Pancreas (tissue), 10 donors: Measurements from ENCODE around the gene POLR1H. TPM values are rescaled to one million over a fixed set of nuclear protein-coding genes. Genes with fewer than 3 reads are reported as not detected.
A peak's percentile ranks its signal among the peaks of the same experiment; 100 is the strongest.

Experiments used
- ATAC-seq, 4 donors: fragments of 200-7000 bp; cut with Tn5 transposase; one replicate each; pipeline versions ENCODE4 v1.8.0 to v1.9.1; 2020; ENCODE audit warnings: mild to moderate bottlenecking in 4 of 4, moderate library complexity in 4 of 4
- DNase-seq, 6 donors: peaks; one replicate each; pipeline ENCODE4 v3.0.0-alpha.2; 2020
- FAIRE-seq: peaks from 2 replicates; lab custom pipeline; 2012; peaks lifted over from hg19 to GRCh38; lab: Jason Lieb, UNC
- H3K27ac ChIP-seq, 4 donors: fragments of 200-600 bp; sonication (generic); 1 replicate in 3 of 4; 2 replicates in 1 of 4; pipeline versions ENCODE4 v1.5.0 to v1.8.0; 2020
- H3K27me3 ChIP-seq, 4 donors: fragments of 200-600 bp; one replicate each; pipeline ENCODE4 v1.8.0; 2021
- H3K36me3 ChIP-seq, 3 donors: fragments of 200-600 bp; sonication (generic) in 1 of 3; one replicate each; pipeline versions ENCODE4 v1.5.0 to v1.8.0; 2020 to 2021
- H3K4me1 ChIP-seq, 3 donors: fragments of 200-600 bp; one replicate each; pipeline ENCODE4 v1.8.0; 2021
- H3K4me3 ChIP-seq, 4 donors: fragments of 200-600 bp; sonication (generic) in 2 of 4; one replicate each; pipeline versions ENCODE4 v1.5.0 to v1.8.0; 2020 to 2021
- H3K9me3 ChIP-seq, 4 donors: fragments of 200-600 bp; one replicate each; pipeline ENCODE4 v1.8.0; 2021
- WGBS, 2 donors: extraction: QIAGEN DNeasy Blood & Tissue Kit; methylation state at CpG; one replicate each; pipeline ENCODE4 v1.1.7; 2013; 5-methylcytosine and 5-hydroxymethylcytosine counted together
- intact Hi-C, 3 donors: fragments of 100-400 bp; cut with DNase I; formaldehyde crosslinking; loops; one replicate each; pipeline versions ENCODE4 v1.11.1 to v1.14.2; 2022
- polyA plus RNA-seq, 2 donors: library from polyadenylated mRNA; stranded (reverse); fragments of 200-250 nt; gene quantifications; one replicate each; pipeline ENCODE4 v1.2.3, GENCODE V29; 2013
- total RNA-seq, 6 donors: library from RNA; stranded (reverse); fragmentation: NEBNext Ultra II Directional in 4 of 6; extraction: Animal tissue kit (Norgen Biotek cat#: 25700) in 4 of 6; gene quantifications; one replicate each; pipeline versions ENCODE4 v1.2.1 to v1.2.4, GENCODE V29; 2021 to 2023
- TF ChIP-seq, protein P1 (sequence below), 4 donors: fragments of 200-600 bp; sonication (generic) in 3 of 4; IDR thresholded peaks; one replicate each; pipeline versions ENCODE4 v1.5.0 to v1.8.0; 2021; ENCODE audit warnings: antibody characterized with exemption in 4 of 4
- donor health status: healthy with polysubstance abuse.
- donor health status: DM: no; HTN: no; CAD: no; lungs with moderate emphysema.
- donor health status: DM: no; HTN: no; CAD: no.
- donor health status: control.
- donor health status: control.
- donor health status: Bipolar disorder and iron deficiency.
- donor health status: DM: yes; HTN: yes; CAD: no.
- donor health status: DM: no; HTN: no; CAD: no.
- donor health status: DM: no; HTN: no; CAD: no.
- donor health status: DM: yes; HTN: yes; CAD: no.

The POLR1H gene
- total and polyA plus RNA-seq, 8 donors = 12.5 to 29.8 (median 14.0) TPM

DNA sequence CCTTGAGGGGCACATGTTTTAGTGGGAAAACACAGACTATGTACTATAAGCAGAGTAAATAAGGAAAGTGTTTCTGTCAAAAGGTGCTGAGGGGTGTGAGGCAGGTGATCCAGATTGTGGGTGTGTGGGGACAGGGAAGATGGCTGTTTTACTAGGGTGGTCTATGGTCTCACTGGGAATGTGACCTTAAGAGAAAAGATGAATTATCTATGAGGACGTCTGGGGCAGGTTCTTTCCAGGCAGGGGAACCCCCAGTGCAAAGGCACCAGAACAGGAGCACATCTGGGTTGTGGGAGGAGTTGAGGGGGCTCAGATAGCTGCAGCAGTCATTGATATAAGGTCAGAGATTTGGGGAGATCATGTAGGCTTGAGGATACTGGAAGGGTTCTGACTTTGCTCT is 18.2 kb upstream of the POLR1H start:
- H3K4me1 ChIP-seq = no peaks in the 10 kb centered on the region
- TF ChIP-seq, protein P1, sequence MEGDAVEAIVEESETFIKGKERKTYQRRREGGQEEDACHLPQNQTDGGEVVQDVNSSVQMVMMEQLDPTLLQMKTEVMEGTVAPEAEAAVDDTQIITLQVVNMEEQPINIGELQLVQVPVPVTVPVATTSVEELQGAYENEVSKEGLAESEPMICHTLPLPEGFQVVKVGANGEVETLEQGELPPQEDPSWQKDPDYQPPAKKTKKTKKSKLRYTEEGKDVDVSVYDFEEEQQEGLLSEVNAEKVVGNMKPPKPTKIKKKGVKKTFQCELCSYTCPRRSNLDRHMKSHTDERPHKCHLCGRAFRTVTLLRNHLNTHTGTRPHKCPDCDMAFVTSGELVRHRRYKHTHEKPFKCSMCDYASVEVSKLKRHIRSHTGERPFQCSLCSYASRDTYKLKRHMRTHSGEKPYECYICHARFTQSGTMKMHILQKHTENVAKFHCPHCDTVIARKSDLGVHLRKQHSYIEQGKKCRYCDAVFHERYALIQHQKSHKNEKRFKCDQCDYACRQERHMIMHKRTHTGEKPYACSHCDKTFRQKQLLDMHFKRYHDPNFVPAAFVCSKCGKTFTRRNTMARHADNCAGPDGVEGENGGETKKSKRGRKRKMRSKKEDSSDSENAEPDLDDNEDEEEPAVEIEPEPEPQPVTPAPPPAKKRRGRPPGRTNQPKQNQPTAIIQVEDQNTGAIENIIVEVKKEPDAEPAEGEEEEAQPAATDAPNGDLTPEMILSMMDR (IDR thresholded peaks at IDR 0.05) = no peak
- intact Hi-C loops = no loop called here
- H3K9me3 ChIP-seq = no peaks in the 10 kb centered on the region
- H3K27me3 ChIP-seq = no peaks in the 10 kb centered on the region
- DNase-seq (no peak), FAIRE-seq (no peak), ATAC-seq (no peak)
- H3K36me3 ChIP-seq = no peaks in the 10 kb centered on the region
- no peak overlapping the region for H3K27ac ChIP-seq
- 21 to 30% methylated on average over 1 of the region's 1 CpG for WGBS, 2 donors
- H3K4me3 ChIP-seq = no peak overlapping the region

DNA sequence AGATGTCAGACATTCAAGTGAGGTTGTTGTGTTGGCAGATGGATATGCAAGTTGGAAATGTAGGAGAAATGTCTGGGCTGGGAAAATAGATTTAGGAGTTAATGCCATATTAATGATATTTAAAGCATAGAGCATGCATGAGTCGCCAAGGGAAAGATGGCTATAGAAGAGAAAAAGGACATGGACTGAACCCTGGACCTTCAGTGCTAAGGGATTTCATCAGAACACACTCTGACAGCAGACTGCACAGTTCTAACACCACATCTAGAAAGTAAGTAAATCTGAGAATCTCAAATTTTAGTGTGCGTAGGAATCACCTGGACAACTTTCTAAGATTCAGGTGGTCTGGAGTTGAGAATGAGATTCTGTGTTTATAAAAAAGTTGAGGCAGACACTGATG is 17.3 kb upstream of the POLR1H start:
- ATAC-seq (no peak), DNase-seq (no peak), FAIRE-seq (no peak)
- H3K4me1 ChIP-seq = no peaks in the 10 kb centered on the region
- H3K27me3 ChIP-seq = no peaks in the 10 kb centered on the region
- TF ChIP-seq, protein P1 (IDR thresholded peaks at IDR 0.05) = no peak
- H3K27ac ChIP-seq = no peak overlapping the region
- WGBS, 2 donors = 96% methylated on average over 2 of the region's 2 CpGs
- no peaks in the 10 kb centered on the region for H3K9me3 ChIP-seq
- no peaks in the 10 kb centered on the region for H3K36me3 ChIP-seq
- intact Hi-C loops = no loop called here
- H3K4me3 ChIP-seq = no peak overlapping the region

DNA sequence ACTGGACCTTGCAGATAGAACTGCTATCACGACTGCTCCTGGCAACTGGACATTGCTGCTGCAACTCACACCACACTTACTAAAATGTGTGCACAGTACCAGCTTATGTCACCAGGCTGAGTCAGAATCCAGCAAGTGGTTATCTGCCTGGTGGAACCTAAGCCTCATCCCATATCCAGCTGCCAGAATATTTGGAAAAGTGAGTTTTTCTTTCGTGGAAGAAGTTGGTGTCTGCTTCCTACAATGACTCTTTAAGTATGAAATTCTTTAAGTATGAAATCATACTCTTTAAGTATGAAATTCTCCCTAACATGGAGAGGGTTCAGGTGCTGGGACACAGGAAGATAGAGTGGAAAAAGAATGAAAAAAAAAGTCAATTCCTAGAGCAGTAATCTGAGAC is 16.4 kb upstream of the POLR1H start:
- FAIRE-seq (no peak), ATAC-seq (peak in 2 of 4 donors; percentile 28 to 51), DNase-seq (no peak)
- no peak overlapping the region for H3K4me3 ChIP-seq
- 39 to 49% methylated on average over 2 of the region's 2 CpGs for whole genome bisulfite sequencing, 2 donors
- H3K4me1 ChIP-seq = no peaks in the 10 kb centered on the region
- peak overlapping the region in 1 of 4 donors; percentile 8 for H3K27ac ChIP-seq
- no peaks in the 10 kb centered on the region for H3K9me3 ChIP-seq
- TF ChIP-seq, protein P1 (IDR thresholded peaks at IDR 0.05) = no peak
- intact Hi-C loops = no loop called here
- H3K36me3 ChIP-seq = no peaks in the 10 kb centered on the region
- no peaks in the 10 kb centered on the region for H3K27me3 ChIP-seq

DNA sequence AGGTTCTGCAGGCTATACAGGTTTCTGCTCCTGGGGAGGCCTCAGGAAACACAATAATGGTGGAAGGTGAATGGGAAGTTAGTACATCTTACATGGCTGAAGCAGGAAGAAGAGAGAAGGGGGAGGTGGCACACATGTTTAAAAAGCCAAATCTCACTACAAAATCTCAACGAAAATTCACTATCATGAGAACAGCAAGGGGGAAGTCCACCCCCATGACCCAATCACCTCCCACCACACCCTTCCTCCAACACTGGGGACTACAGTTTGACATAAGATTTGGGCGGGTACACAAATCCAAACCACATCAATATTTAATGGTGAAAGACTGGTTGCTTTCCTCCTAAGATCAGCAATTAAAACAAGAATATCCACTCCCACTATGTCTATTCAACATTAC is 13.8 kb upstream of the POLR1H start:
- Histone ChIP-seq H3K9me3 (no peaks in the 10 kb centered on the region), H3K27ac (no peak overlapping the region), H3K27me3 (no peaks in the 10 kb centered on the region), H3K4me1 (no peaks in the 10 kb centered on the region), H3K36me3 (no peaks in the 10 kb centered on the region), H3K4me3 (no peak overlapping the region)
- DNase-seq (no peak), FAIRE-seq (no peak), ATAC-seq (no peak)
- intact Hi-C loops = no loop called here
- TF ChIP-seq, protein P1 (IDR thresholded peaks at IDR 0.05) = no peak
- WGBS, 2 donors = 58 to 65% methylated on average over 2 of the region's 2 CpGs

DNA sequence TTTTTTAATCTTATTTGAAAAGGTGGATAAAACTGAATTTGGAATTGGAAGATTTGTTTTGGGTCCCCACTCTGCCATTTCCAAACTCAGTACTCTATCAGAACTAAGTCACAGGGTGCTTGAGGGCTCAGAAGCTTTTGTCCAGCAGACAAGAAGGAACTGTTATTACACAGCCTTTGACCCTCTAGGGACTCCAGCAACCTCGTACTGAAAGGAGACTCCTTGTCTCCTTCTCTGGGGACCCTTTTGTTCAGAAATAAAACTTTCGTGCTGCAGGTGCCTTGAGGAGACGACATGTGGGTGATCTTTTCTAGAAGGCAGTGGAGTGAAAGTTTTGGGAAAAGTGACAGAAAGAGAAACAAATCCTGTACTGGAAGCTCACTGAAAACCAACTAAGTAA is 7.4 kb upstream of the POLR1H start:
- WGBS, 2 donors = 83 to 89% methylated on average over 3 of the region's 3 CpGs

More for the DNA sequence above, 7.4 kb upstream of the POLR1H start:
- TF ChIP-seq, protein P1 (IDR thresholded peaks at IDR 0.05) = no peak
- no peak for ATAC-seq
- Histone ChIP-seq H3K4me1 (no peaks in the 10 kb centered on the region), H3K36me3 (peaks cover 0 to 4% (median 0%) of the 10 kb centered on the region in 3 donors), H3K27me3 (no peaks in the 10 kb centered on the region), H3K4me3 (no peak overlapping the region), H3K27ac (no peak overlapping the region), H3K9me3 (no peaks in the 10 kb centered on the region)
- no peak for DNase-seq
- FAIRE-seq = no peak
- intact Hi-C loops = no loop called here
